NCI-H2029 treated with DMSO at 0.1 percent for 48 hours (cell line): ENCODE measurements around the gene NCKAP5.

ENCODE experiments used
- DNase-seq: peaks from one replicate; lab custom pipeline; 2025; lab: John Stamatoyannopoulos, UW

NCKAP5 gene

GRCh38 chr2:132664096-132664495, 904.2 kb downstream of the NCKAP5 start:
- no peak for DNase-seq

DNA sequence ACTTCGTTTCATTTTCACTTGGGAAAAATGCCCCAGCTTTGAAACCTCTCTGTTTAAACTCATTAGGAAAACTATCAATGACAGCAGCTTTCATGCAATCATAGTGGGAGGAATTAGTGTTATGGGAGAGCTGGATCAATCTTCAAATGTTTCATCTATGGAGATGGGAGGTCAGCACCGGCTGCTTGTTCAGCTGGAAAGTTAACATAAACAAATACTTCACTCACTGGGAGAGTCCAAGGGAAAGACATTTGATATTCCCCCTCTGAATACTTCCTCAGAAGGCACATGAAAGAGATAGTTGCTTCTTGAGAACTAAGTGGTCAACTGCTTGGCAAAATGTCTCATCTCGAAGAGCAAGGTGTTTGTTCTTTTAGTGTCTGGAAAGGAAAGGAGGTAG, 905.5 kb downstream of the NCKAP5 start:
- DNase-seq = no peak

GRCh38 chr2:132659331-132659730, 908.9 kb downstream of the NCKAP5 start:
- DNase-seq = no peak

DNA sequence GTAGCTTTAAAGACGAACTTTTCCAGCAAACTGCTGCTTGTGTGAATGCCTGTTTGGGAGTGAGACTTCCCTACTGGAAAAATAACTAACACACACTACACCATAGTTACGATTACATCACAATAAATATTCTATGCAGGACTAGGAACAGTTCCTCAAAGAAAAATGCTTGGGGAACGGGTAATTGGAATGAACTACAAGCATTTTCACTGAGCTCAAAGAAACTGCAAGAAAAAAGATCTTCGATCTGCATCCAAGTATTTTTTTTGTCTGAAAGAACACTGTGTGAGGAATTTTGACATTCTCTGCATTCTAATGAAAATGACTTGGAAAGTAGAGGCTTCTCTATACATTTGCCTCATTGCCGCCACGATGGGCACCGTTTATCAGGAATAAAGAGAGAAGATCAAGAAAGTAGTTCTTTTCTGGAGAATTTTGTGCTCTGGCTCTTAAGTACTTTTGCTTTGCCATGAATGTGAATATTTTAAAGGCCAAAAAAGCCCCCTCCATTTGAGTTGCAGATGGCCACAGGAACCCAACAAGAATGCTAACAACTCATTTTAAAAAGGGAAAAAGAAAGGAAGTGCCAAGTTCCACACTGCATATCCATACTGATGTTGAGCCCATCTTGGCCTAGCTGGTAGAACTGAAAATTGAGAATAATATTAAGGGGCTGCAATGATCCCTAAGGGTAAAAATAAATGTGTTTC, 911.8 kb downstream of the NCKAP5 start:
- no peak for DNase-seq

DNA sequence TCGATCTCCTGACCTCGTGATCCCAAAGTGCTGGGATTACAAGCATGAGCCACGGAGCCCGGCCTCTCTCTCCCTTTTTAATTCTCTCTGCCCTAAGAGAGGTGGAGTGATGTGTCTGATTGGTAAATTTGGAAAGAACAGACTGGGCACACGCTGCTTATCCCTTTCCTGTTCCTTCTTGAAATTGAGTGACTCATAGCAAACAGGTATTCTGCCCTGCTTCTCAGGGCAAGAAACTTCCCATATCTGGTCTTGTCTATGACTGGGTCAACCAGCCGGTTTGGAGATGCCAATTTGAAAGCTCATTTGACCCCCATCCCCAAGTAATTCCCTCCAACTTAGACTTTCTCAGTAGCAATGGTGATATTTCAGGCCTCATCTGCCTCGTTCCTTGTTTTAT, 913.3 kb downstream of the NCKAP5 start:
- DNase-seq = no peak

DNA sequence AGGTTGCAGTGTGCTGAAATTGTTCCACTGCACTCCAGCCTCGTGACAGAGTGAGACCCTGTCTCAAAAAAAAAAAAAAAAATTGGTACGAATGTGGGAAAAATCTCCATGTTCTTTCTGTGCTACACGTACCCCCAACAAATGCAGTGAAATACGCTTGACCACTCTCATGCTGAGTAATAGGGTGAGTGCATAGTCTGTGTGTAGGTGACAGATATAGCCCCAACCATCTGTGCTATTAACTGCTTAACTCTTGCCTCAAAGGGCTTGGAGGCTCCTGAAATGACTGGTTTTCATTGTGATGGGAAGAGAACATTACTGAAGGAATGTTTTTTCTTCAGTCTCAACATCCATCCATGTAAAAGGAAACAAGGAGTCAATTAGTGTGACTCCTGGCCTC, 913.9 kb downstream of the NCKAP5 start:
- no peak for DNase-seq

GRCh38 chr2:132652474-132652873, 915.8 kb downstream of the NCKAP5 start:
- no peak for DNase-seq

- no peak for DNase-seq
These were observed 916.9 kb downstream of the NCKAP5 start for GRCh38 chr2:132651115-132652045.

DNA sequence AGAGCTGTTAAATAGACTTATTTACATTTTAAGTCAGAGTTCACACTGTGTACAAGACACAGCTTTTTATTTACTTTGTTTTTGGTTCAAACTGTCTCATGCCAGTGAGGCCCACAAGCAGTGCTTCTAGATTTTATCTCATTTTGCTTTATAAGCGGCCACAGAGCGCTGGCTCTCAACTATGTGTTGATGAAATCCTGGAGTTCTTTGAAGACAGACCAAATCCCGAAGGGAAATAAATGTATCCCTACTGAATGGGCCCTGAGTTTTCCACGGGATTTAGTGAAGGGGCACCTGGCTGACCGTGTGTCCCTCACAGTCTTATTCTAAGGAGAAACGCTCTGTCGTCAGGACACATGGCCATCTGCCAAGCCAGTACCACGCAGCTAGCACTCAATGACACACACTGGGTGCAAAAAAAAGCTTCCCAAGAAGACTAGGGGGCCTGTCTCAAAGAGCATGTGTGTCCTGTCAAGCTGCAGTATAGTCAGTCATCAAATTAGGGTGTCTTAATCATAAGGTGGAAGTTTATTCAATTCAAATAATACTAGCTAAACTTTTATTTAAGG, 921.6 kb downstream of the NCKAP5 start:
- no peak for DNase-seq

DNA sequence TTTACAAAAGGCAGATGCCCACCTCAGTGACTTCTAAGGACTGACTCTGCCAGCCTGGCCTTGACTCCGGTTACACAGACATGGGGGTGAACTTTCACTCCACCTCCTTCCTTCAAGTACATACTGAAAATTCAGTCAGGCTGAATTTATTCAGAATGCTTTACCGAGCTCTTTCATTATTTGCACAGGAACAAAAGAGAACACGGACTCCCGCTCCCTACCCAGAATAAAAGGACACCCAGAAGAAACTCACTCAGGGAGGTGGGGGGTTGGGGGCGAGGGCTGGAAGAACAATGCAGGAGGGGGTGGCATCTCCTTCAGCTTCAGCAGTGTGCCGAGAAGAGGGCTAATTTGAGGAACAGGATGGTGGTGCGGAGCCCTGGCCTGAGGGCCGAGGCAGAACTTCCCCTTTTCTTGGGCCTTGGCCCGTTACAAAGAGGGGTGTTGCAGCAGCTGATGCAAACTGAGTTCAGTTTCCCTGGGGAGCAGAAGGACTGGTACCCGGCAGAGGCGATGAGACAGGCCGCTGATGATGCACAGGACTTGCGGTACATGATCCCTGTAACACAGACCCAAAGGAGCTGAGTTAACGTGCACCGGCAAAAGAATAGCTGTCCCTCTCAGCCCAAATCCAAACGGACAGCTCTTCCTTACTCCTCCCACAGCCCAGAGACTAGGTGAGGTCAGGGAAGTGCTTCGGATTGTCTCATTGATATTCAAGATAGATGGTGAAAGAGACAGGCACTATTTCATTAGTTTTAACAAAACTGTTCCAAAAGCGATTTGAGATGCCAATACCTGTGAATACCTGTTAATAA, 922.3 kb downstream of the NCKAP5 start:
- no peak for DNase-seq

GRCh38 chr2:132645176-132645575, 923.1 kb downstream of the NCKAP5 start:
- DNase-seq = no peak

DNA sequence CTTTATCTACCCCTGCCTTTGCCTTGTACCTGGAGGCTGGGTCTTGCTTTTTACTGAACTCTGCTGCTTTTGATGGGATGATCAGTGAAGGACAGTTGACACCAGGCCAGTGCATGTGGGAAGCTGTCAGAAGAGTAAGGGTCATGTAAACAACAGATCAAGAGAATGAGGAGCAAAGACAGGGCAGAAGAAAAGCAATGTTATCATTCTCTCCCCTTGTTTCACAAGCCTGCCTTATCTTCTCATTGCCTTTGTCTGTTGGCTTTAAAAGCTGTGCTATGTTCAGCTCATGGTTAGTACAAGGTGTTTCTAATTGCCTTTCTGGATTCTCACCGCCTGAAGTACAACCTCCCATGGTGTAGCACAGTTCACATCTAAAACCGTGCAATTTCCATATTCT, 925.8 kb downstream of the NCKAP5 start:
- no peak for DNase-seq

GRCh38 chr2:132641819-132642218, 926.4 kb downstream of the NCKAP5 start:
- no peak for DNase-seq

- DNase-seq = no peak
These were observed 928.1 kb downstream of the NCKAP5 start for GRCh38 chr2:132640116-132640515.

GRCh38 chr2:132638313-132639040, 929.8 kb downstream of the NCKAP5 start:
- no peak for DNase-seq

DNA sequence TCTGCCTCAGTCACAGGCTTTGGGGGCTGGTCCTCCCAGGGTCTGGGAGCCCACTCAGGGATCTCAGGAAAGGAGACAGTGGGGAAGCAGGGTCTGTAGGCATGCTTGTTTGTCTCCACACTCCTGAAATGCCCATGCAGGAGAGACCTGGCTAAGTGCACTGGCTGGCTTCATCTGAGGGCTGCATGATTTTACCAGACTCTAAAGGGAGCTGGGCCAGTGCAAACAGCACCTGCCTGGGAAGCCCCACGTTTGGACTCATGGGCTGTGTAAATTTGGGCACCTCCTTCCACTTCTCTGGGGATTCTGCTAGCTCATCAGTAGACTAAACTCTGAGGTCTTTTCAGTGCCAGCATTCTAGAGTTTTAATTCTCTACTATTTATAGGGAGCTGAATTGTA, 931.9 kb downstream of the NCKAP5 start:
- no peak for DNase-seq

DNA sequence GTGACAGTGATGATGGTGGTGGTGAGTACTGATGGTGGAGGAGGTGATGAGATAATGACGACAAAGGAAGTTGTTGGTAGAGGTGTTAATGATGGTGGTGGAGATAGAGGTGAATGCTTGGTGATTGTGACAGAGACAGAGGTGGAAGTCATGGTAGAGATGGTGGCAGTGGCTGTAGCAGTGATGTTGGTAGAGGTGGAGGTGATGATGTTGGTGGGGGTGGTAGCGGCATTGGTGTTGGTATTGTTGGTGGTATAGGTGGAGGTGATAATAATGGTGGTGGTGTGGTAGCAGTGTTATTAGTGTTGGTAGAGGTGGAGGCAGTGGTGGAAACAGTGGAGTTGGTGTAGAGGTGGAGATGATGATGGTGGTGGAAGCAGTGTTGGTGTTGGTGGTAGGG, 934.6 kb downstream of the NCKAP5 start:
- no peak for DNase-seq

DNA sequence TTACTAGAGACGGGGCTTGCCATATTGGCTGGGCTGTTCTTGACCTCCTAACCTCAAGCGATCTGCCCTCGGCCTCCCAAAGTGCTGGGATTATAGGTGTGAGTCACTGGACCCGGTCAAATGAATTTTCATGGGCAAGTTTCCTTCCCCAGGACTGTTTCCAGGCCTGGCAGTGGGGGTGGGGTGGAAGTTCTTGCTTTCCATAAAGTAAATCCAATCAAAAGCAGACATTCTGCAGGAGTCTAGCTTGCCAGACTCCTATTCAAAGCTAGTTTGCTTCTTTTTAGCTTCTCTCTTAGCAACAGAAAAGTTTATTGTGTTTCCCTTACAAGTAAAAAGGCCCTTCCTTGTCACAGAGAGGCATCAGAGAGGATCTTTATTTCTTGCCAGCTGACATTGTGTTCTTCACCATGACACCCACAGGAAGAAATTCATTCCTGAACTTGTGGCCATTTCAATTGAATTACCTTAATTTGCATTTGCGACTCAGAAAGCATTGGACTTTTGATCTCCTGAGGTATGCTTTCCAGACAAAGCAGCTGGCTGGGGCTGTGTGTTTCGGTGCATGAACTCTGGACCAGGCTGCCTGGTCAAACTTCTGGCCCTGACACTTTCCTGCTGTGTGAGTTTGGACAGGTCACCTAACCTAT, 936.1 kb downstream of the NCKAP5 start:
- no peak for DNase-seq

GRCh38 chr2:132627536-132627935, 940.7 kb downstream of the NCKAP5 start:
- no peak for DNase-seq

GRCh38 chr2:132623096-132623839, 945.0 kb downstream of the NCKAP5 start:
- DNase-seq = no peak
